GM12801 (cell line): Measurements from ENCODE around the gene SUN2.

Experiments
- TF ChIP-seq, protein P1 (sequence below): IDR thresholded peaks from one replicate; pipeline ENCODE4 v1.5.1; 2011; ENCODE audit warnings: control low read depth; ENCODE audit not compliant: insufficient read length; ENCODE audit errors: extremely low read depth

Gene SUN2

DNA sequence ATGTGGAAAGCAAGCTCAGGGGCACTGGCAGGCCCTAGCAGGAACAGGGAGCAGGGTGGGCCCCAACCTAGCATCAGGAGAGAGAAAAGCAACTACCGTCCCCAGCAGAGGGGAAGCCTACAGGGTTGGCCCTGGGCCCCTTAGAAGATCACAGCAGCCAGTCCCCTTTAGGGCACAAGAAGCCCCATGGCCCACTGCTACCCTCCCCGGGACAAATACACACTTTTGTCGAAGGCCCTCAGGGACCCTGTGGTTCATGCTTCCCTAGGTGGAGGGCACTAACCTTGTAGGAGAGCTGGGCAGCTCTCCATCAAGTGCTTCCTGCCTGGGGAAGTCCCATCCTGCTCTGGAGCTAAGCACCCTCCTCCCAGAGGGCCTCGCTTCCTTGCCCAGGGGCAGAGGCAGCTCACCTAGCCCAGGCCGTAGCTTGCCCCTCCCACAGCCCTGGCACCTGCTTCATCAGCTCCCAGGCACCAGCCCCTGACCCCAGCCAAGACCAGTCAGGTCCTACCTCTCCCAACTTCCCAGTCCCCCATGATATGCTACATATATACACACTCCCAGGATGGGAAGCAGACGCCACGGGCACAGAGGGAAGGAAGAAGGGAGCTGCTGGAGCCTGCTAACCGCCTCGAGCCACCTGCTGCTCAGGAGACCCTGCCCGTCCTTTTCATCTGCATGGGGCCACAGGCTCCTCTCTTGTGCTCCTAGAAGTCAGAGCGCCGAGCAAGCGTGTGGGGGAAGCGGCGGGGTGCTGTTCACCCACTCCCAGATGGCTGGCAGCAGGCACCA lies 20.1 kb downstream of the SUN2 start:
- TF ChIP-seq, protein P1, sequence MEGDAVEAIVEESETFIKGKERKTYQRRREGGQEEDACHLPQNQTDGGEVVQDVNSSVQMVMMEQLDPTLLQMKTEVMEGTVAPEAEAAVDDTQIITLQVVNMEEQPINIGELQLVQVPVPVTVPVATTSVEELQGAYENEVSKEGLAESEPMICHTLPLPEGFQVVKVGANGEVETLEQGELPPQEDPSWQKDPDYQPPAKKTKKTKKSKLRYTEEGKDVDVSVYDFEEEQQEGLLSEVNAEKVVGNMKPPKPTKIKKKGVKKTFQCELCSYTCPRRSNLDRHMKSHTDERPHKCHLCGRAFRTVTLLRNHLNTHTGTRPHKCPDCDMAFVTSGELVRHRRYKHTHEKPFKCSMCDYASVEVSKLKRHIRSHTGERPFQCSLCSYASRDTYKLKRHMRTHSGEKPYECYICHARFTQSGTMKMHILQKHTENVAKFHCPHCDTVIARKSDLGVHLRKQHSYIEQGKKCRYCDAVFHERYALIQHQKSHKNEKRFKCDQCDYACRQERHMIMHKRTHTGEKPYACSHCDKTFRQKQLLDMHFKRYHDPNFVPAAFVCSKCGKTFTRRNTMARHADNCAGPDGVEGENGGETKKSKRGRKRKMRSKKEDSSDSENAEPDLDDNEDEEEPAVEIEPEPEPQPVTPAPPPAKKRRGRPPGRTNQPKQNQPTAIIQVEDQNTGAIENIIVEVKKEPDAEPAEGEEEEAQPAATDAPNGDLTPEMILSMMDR, result no peak

- TF ChIP-seq, protein P1, result no peak
Measured at GRCh38 chr22:38735126-38735464, 20.7 kb downstream of the SUN2 start.

GRCh38 chr22:38734421-38735100 lies 21.2 kb downstream of the SUN2 start:
- TF ChIP-seq, protein P1, result no peak

- TF ChIP-seq, protein P1, result no peak
Measured at GRCh38 chr22:38733724-38734381, 21.9 kb downstream of the SUN2 start.

DNA sequence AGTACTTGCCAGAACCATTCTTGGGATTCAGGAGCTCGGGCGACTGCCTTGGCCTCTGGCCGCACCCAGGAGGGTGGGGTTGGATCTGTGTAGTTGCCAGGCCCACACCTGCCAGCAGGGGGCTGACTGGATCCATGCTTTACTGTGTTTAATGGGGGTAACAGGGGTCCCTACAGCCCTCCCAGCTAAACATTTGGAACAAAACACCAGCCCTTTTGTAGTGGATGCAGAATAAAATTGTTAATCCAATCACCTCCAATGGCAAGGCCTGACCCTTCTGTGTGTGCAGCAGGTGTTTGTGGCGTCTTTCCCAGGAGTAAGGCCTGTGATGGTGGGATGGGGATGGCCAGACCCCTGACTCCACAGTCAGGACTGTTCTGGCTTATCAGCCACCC lies 22.5 kb downstream of the SUN2 start:
- TF ChIP-seq, protein P1, result no peak

GRCh38 chr22:38732251-38732815 lies 23.5 kb downstream of the SUN2 start:
- TF ChIP-seq, protein P1, result no peak

- TF ChIP-seq, protein P1, result no peak
Measured at GRCh38 chr22:38731703-38732161, 24.1 kb downstream of the SUN2 start.
